D721Med (cell line): ENCODE measurements around the gene GRIN2C.

Experiments
- DNase-seq: peaks from one replicate; pipeline ENCODE4 v3.0.0; 2011; ENCODE audit warnings: low spot score; ENCODE audit not compliant: insufficient read length
- FAIRE-seq: peaks from 2 replicates; lab custom pipeline; 2011; peaks lifted over from hg19 to GRCh38; lab: Jason Lieb, UNC
- TF ChIP-seq, protein P1 (sequence below): IDR thresholded peaks from 2 replicates; pipeline ENCODE4 v1.5.1; 2012; ENCODE audit warnings: mild to moderate bottlenecking, control low read depth; ENCODE audit not compliant: insufficient read depth; ENCODE audit errors: missing control alignments

The GRIN2C gene

DNA sequence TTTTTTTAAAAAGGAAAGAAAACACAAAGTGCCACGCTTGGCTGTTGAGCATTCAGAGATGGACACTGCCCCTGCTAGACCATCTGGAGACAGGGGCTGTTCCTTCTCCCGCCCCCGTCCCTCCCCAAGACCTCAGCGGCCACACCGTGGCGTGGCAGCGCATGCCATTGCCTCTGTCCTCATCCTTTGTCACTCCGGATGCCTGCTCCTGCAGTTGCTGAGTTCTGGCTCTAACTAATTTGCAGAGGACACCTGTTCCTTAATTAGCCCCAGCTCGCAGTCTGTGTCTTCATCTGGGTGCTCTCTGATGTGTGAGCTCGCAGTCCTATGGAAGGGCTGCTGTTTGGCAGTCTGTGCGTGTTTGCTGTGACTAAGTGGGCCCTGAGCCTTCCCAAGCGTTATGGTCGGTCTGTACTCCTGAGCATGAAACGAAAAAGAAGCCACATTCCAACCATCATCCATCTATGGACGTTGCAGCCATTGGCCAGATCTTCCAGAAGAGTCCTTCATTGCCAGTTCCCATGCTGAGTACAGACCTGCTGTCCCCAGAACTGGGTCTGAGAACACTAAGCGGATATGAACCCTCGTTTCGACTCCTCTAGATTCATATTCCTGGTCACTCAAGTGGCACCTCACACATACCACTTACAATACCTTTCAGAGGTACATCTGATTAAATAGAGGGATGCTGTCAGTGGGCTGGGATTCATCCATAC lies 42.6 kb downstream of the GRIN2C start:
- DNase-seq (no peak), FAIRE-seq (no peak)
- TF ChIP-seq, protein P1, sequence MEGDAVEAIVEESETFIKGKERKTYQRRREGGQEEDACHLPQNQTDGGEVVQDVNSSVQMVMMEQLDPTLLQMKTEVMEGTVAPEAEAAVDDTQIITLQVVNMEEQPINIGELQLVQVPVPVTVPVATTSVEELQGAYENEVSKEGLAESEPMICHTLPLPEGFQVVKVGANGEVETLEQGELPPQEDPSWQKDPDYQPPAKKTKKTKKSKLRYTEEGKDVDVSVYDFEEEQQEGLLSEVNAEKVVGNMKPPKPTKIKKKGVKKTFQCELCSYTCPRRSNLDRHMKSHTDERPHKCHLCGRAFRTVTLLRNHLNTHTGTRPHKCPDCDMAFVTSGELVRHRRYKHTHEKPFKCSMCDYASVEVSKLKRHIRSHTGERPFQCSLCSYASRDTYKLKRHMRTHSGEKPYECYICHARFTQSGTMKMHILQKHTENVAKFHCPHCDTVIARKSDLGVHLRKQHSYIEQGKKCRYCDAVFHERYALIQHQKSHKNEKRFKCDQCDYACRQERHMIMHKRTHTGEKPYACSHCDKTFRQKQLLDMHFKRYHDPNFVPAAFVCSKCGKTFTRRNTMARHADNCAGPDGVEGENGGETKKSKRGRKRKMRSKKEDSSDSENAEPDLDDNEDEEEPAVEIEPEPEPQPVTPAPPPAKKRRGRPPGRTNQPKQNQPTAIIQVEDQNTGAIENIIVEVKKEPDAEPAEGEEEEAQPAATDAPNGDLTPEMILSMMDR = no peak

DNA sequence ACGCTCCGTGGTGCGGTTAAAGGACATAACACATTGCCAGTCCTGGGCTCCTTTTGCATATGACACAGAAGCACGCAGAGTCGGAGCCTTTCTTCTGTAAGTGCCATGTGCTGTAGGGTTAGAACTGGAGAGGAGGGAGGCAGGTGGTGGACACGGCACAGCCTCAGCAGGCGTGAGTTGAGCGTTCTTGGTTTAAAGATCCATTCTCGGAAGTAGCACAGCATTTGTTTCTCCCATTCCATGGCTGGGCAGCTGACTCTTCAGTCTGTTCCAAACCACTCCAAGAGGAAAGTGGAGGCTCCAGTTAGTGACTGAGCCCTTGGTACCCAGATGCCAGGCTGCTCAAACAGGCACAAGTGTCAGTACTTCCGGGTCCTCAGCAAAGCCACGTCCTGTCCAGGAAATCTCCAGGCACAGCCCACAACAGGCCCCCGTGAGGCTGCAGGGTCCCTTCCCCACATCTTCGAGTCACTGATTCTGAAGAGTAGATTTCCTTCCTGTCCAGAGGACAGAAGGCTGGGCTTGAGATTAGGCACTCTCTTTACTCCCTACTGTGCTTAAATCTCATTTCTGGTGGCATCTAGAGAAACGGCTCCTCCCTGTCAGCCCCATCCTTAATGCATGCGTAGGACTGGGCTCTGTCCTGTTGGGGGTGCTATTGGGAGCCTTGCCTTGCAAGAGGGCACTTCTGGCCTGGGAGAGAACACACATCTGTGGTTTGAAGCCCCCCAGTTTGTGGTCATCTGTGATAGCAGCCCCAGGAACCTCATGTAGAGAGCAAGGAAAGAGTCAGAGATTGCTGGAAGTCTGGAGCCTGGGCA lies 43.9 kb downstream of the GRIN2C start:
- FAIRE-seq (no peak), DNase-seq (no peak)
- TF ChIP-seq, protein P1 = peak; percentile 39

DNA sequence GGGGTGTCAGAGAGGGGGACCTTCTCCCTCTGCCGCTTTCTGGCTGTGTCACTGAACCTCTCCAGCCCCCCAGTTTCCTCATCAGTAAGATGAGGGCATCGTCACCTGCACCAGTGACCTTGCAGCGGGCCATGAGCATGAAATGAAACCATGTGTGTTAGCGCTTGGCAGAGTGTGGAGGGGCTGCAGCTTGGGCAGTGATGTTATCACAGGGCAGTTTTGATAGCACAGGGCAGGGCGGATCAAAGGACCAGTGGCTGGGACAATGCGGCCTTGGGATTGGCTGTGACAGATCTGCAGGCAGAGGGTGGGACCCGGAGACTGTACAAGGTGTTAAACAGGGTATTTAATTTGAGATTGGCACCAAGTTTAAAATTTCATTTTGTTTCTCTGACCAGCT lies 44.6 kb downstream of the GRIN2C start:
- FAIRE-seq = no peak
- no peak for DNase-seq
- TF ChIP-seq, protein P1 = no peak

DNA sequence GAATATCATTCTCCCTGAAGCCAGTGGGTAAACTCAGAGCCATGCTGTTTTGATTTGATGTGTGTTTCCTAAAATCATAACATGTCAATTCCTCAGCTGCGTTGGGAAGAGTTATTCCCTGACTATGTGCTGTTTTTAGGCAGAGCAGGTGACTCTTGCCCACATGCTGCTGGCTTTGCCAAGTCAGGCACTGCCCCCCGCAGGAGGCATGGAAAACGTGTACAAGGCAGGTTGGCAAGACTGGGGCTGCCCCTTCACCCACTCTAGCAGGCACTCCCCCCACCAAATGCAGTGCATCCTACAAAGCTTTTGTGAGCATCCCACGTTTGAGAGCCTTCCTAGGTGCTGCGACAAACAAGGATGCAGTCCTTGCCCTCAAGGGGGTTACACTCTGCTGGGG lies 45.2 kb downstream of the GRIN2C start:
- FAIRE-seq = no peak
- no peak for DNase-seq

DNA sequence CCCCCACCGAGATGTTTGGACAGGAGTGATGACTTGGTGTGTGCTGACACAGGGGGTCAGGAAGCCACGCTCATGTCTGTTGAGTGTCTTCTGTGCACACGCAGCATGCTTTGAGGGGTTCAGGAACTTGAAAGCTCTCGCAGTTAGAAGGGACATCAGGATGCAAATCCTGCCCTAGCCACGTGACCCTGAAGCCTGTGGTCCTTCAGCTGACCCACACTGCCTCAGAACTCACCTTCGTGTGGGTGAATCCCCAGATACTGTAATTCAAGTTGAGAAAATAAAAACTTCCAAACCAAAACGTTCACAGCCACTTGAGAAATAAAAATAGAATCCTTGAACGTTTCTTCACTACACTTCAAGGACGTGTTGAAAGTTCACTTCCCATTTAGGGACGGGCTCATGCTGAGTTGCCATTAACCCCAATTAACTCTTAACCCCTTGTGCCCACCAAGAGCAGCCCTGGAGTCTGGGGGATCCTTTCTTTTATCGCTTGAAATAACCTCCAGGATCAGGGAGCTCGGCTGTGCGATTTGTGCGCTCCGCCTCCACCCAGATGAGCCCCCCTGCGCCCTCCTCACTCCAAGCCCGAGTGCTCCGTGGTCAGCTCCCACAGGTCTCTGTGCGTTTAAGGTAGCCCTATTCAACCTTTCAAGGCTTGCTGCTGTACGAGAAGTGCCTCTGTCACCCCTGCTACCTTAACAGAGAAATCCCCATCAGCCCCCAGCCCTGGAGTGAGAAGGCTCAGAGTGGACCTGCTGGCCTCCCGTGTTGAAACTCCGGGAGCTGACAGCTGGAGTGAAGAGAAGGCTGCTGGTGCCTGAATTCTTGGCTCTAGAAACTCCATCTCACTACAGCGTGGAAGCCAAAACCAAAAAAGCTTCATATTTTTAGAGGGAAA lies 47.3 kb downstream of the GRIN2C start:
- no peak for FAIRE-seq
- TF ChIP-seq, protein P1 = no peak
- no peak for DNase-seq

More for the DNA sequence above, 45.2 kb downstream of the GRIN2C start:
- TF ChIP-seq, protein P1 = no peak

DNA sequence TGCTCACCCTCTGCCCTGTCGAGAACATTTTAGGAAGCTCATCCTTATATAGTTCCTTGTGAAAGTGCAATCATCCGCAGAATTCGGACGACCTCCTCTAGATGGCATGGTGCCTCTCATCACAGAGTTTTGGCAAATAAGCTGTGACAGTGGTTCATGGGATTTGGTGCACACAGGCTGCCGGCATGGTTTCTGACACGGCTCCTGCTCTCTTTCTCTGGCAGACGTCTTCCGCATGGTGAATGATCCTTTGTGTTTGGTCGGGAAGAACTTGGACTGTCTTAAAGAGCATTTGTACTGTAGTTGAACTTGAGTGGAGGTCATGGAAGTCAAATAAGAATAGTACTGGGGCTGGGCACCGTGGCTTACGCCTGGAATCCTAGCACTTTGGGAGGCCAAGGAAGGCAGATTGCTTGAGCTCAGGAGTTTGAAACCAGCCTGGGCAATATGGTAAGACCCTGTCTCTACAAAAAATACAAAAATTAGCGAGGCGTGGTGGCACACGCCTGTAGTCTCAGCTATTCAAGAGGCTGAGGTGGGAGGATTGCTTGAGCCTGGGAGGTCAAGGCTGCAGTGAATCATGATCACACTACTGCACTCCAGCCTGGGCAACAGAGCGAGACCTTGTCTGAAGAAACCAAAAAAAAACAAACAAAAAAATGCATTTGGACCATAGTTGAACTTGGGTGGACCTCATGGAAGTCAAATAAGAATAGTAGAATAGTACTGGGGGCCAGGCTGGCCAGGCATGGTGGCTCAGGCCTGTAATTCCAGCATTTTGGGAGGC lies 48.8 kb downstream of the GRIN2C start:
- TF ChIP-seq, protein P1 = no peak
- no peak for DNase-seq
- FAIRE-seq = no peak
